GM12878 (cell line): ENCODE results near the gene C16orf95. TPM values are rescaled to one million over a fixed set of nuclear protein-coding genes. Genes with fewer than 3 reads are reported as not detected.

Experiments used
- ATAC-seq: fragments of 200-7000 bp; cut with Tn5 transposase; 3 replicates; pipeline ENCODE4 v1.9.1; 2020; ENCODE audit warnings: mild to moderate bottlenecking, moderate library complexity
- BruUV-seq: library from RNA; stranded (reverse); fragments of 400-500 nt; replicated peaks from 2 replicates; lab custom pipeline; 2021; lab: Mats Ljungman, UMichigan
- CTCF ChIA-PET: fragments of 300-600 bp; sonication (Branson Sonifier 250); formaldehyde crosslinking; extraction: SDS; loops from one replicate; lab custom pipeline; 2021; ENCODE audit warnings: inconsistent platforms; lab: Yijun Ruan, JAX
- POLR2A ChIA-PET: fragments of 350-600 bp; formaldehyde crosslinking; extraction: SDS; loops from one replicate; lab custom pipeline; 2021; ENCODE audit warnings: inconsistent platforms; lab: Charles Lee
- RAD21 ChIA-PET: fragments of 300-600 bp; sonication (Branson Sonifier 250); formaldehyde crosslinking; loops from one replicate; lab custom pipeline; 2023; ENCODE audit warnings: antibody characterized with exemption; ENCODE audit not compliant: unreplicated experiment; lab: Charles Lee
- SMC1A ChIA-PET: fragments of 300-600 bp; sonication (Branson Sonifier 250); formaldehyde crosslinking; loops from one replicate; lab custom pipeline; 2023; ENCODE audit not compliant: unreplicated experiment, uncharacterized antibody; lab: Charles Lee
- DNase-seq: peaks from one replicate; pipeline ENCODE4 v3.0.0-alpha.2; 2011; ENCODE audit warnings: low read depth, low spot score
- FAIRE-seq: peaks from 3 replicates; lab custom pipeline; 2011; peaks lifted over from hg19 to GRCh38; lab: Jason Lieb, UNC
- H2AFZ ChIP-seq: 2 replicates; pipeline ENCODE4 v1.6.0; 2011; ENCODE audit warnings: low read depth, low read length, control low read depth; ENCODE audit not compliant: control insufficient read depth
- H3K27ac ChIP-seq: 2 replicates; pipeline ENCODE4 v1.5.1; 2011; ENCODE audit warnings: control low read depth; ENCODE audit not compliant: control insufficient read depth, insufficient read depth
- H3K27me3 ChIP-seq, 2 experiments: replicated peaks in 1 of 2; 2 replicates each; pipeline versions ENCODE4 v1.6.0 to v1.6.1; 2011; ENCODE audit warnings: low read length in 1 of 2; ENCODE audit not compliant: control insufficient read depth in 2 of 2, insufficient read depth in 2 of 2
- H3K36me3 ChIP-seq, 2 experiments: 2 replicates each; pipeline ENCODE4 v1.5.1; 2011; ENCODE audit warnings: low read length in 1 of 2; ENCODE audit not compliant: control insufficient read depth in 2 of 2, insufficient read depth in 2 of 2
- H3K4me1 ChIP-seq: 2 replicates; pipeline ENCODE4 v1.6.1; 2011; ENCODE audit warnings: mild to moderate bottlenecking, low read length, moderate library complexity, mixed read lengths; ENCODE audit not compliant: control insufficient read depth, insufficient read depth
- H3K4me2 ChIP-seq: 2 replicates; pipeline ENCODE4 v1.6.0; 2011; ENCODE audit warnings: control low read depth; ENCODE audit not compliant: control insufficient read depth, insufficient read depth
- H3K4me3 ChIP-seq: fragments of 200-600 bp; sonication (generic); 2 replicates; pipeline ENCODE4 v1.5.1; 2016
- H3K79me2 ChIP-seq: 2 replicates; pipeline ENCODE4 v1.6.0; 2011; ENCODE audit warnings: low read length; ENCODE audit not compliant: control insufficient read depth, insufficient read depth
- H3K9ac ChIP-seq: 2 replicates; pipeline ENCODE4 v1.8.0; 2011; ENCODE audit warnings: low read length, control low read depth, mixed read lengths; ENCODE audit not compliant: control insufficient read depth, insufficient read depth
- H3K9me3 ChIP-seq: replicated peaks from 3 replicates; pipeline ENCODE4 v1.5.1; 2011; ENCODE audit warnings: mild to moderate bottlenecking, low read length; ENCODE audit not compliant: control insufficient read depth, insufficient read depth
- H4K20me1 ChIP-seq: 2 replicates; pipeline ENCODE4 v1.6.0; 2011; ENCODE audit not compliant: control insufficient read depth, insufficient read depth
- ATF2 ChIP-seq: IDR thresholded peaks from 2 replicates; pipeline ENCODE4 v1.6.1; 2012; ENCODE audit warnings: low read length, inconsistent platforms
- BCLAF1 ChIP-seq: fragments of 450-650 bp; IDR thresholded peaks from 2 replicates; pipeline ENCODE4 v1.6.1; 2017; ENCODE audit warnings: antibody characterized with exemption, mild to moderate bottlenecking, moderate library complexity
- CBX5 ChIP-seq: sonication (generic); IDR thresholded peaks from 2 replicates; pipeline ENCODE4 v1.6.1; 2016; ENCODE audit warnings: low read depth, moderate library complexity, mild to moderate bottlenecking, inconsistent platforms
- E2F4 ChIP-seq: IDR thresholded peaks from 2 replicates; pipeline ENCODE4 v1.6.1; 2012; ENCODE audit warnings: low read depth, low read length, improper control_type of control experiment
- EP300 ChIP-seq, 2 experiments: fragments of 150-350 bp in 1 of 2; IDR thresholded peaks; 2 replicates each; pipeline ENCODE4 v1.6.1; 2011 to 2012; ENCODE audit warnings: low read depth in 2 of 2, low read length in 2 of 2, borderline replicate concordance in 1 of 2, improper control_type of control experiment in 1 of 2, inconsistent platforms in 1 of 2; ENCODE audit not compliant: control insufficient read depth in 1 of 2
- GABPA ChIP-seq: IDR thresholded peaks from 2 replicates; pipeline ENCODE4 v1.6.1; 2014; ENCODE audit warnings: antibody characterized with exemption, low read depth, mild to moderate bottlenecking, inconsistent platforms
- JUND ChIP-seq: IDR thresholded peaks from 2 replicates; pipeline ENCODE4 v1.6.1; 2012; ENCODE audit warnings: low read depth, mild to moderate bottlenecking, low read length, improper control_type of control experiment, moderate library complexity
- MEF2B ChIP-seq: fragments of 450-650 bp; IDR thresholded peaks from 2 replicates; pipeline ENCODE4 v1.6.1; 2018; ENCODE audit warnings: mild to moderate bottlenecking, moderate library complexity; ENCODE audit not compliant: partially characterized antibody, poor library complexity, severe bottlenecking
- NR2C2 ChIP-seq: IDR thresholded peaks from 2 replicates; pipeline ENCODE4 v1.6.1; 2011; ENCODE audit warnings: borderline replicate concordance, low read depth; ENCODE audit not compliant: control insufficient read depth, insufficient read length
- SMC3 ChIP-seq: IDR thresholded peaks from 2 replicates; pipeline ENCODE4 v1.6.1; 2011; ENCODE audit warnings: low read length, improper control_type of control experiment, borderline replicate concordance
- STAT1 ChIP-seq: fragments of 450-650 bp; conservative IDR thresholded peaks from 2 replicates; pipeline ENCODE4 v1.6.1; 2014; ENCODE audit warnings: antibody characterized with exemption, mild to moderate bottlenecking
- SUPT20H ChIP-seq: IDR thresholded peaks from 2 replicates; pipeline ENCODE4 v1.6.1; 2011; ENCODE audit warnings: low read depth, mild to moderate bottlenecking, low read length, moderate library complexity, borderline replicate concordance; ENCODE audit not compliant: control insufficient read depth
- TAF1 ChIP-seq: IDR thresholded peaks from 2 replicates; pipeline ENCODE4 v1.6.1; 2011; ENCODE audit warnings: mild to moderate bottlenecking, low read depth, low read length, borderline replicate concordance
- USF1 ChIP-seq: IDR thresholded peaks from 2 replicates; pipeline ENCODE4 v1.6.1; 2011; ENCODE audit warnings: borderline replicate concordance, low read depth, mild to moderate bottlenecking, moderate library complexity, mixed read lengths, low read length; ENCODE audit not compliant: insufficient read depth; ENCODE audit errors: extremely low read length
- ZNF207 ChIP-seq: fragments of 450-650 bp; IDR thresholded peaks from 2 replicates; pipeline ENCODE4 v1.6.1; 2014; ENCODE audit warnings: antibody characterized with exemption, mild to moderate bottlenecking, borderline replicate concordance
- ZNF384 ChIP-seq: IDR thresholded peaks from 2 replicates; pipeline ENCODE4 v1.6.1; 2012; ENCODE audit warnings: low read depth, mild to moderate bottlenecking, low read length, improper control_type of control experiment, borderline replicate concordance
- ZNF622 ChIP-seq: fragments of 450-650 bp; IDR thresholded peaks from 2 replicates; pipeline ENCODE4 v1.6.1; 2017; ENCODE audit warnings: mild to moderate bottlenecking, inconsistent platforms
- ZSCAN29 ChIP-seq: fragments of 450-650 bp; IDR thresholded peaks from 2 replicates; pipeline ENCODE4 v1.6.1; 2017; ENCODE audit warnings: mild to moderate bottlenecking, moderate library complexity
- WGBS: methylation state at CpG from one replicate; pipeline ENCODE4 v1.1.6; 2016; ENCODE audit warnings: low lambda C conversion rate; ENCODE audit not compliant: insufficient replicate concordance, insufficient coverage; ENCODE audit errors: missing lambda C conversion rate; 5-methylcytosine and 5-hydroxymethylcytosine counted together
- in situ Hi-C: fragments of 300-500 bp; cut with MboI; formaldehyde crosslinking; loops from 9 replicates; pipeline ENCODE4 v1.14.3; 2018; ENCODE audit warnings: mixed read lengths
- intact Hi-C: fragments of 100-400 bp; cut with micrococcal nuclease; formaldehyde crosslinking; loops from one replicate; pipeline ENCODE4 v1.14.2; 2022; ENCODE audit not compliant: unreplicated experiment
- polyA plus RNA-seq, 11 experiments: library from polyadenylated mRNA; depleted of rRNA in 4 of 11; unstranded in 6 of 11; stranded (reverse) in 5 of 11; fragments of >200 nt; fragmentation: Nextera tagmentation in 4 of 11; fragmentation: Illumina TruSeq in 1 of 11; extraction: Ambion mirVana in 4 of 11; extraction: Trizol in 1 of 11; gene quantifications; 1 replicate in 1 of 11; 2 replicates in 10 of 11; pipeline versions ENCODE4 v1.2.1 to v1.2.3, GENCODE V29; 2011 to 2016; ENCODE audit warnings: inconsistent platforms in 2 of 11, missing spikeins in 2 of 11, low read depth in 1 of 11
- total RNA-seq, 4 experiments: library from RNA; depleted of rRNA in 3 of 4; stranded (reverse); fragments of >200 nt in 3 of 4; fragmentation: Illumina TruSeq in 1 of 4; extraction: Trizol in 1 of 4; gene quantifications; 2 replicates each; pipeline versions ENCODE4 v1.2.1 to v1.2.3, GENCODE V29; 2013 to 2021

The C16orf95 gene
- total and polyA plus RNA-seq, 10 of the 15 experiments (the other 5 are each of a cell fraction or from before 2014, with no cell fraction given): 0.90 to 22.7 (median 6.0) TPM

- Histone ChIP-seq H2AFZ (no peak overlapping the region), H3K9me3 (no peaks in the 10 kb centered on the region), H3K9ac (no peak overlapping the region), H3K4me1 (no peaks in the 10 kb centered on the region), H3K27ac (no peak overlapping the region), H3K27me3 (no peaks in the 10 kb centered on the region), H3K4me2 (no peak overlapping the region), H3K4me3 (no peak overlapping the region), H4K20me1 (no peaks in the 10 kb centered on the region), H3K36me3 (no peaks in the 10 kb centered on the region), H3K79me2 (no peaks in the 10 kb centered on the region)
- no peak for ATAC-seq
- FAIRE-seq: no peak
- 84% methylated on average over 4 of the region's 4 CpGs for WGBS
- ChIA-PET CTCF (interaction anchor here (1.5 kb wide), 1 partner anchor 90 kb away, joined by 3 read pairs; no protein-coding TSS in a partner anchor), POLR2A (no interaction called here), RAD21 (no interaction called here), SMC1A (no interaction called here)
- BruUV-seq: no TSS peak
- DNase-seq: no peak
- intact Hi-C loops: no loop called here
- in situ Hi-C loops: no loop called here
- no peak for TF ChIP-seq TAF1
- no peak for TF ChIP-seq ATF2
- TF ChIP-seq ZNF384: no peak
- TF ChIP-seq SMC3: no peak
- TF ChIP-seq E2F4: no peak
- TF ChIP-seq SUPT20H: no peak
- no peak for TF ChIP-seq ZNF207
- TF ChIP-seq JUND: no peak
- no peak for TF ChIP-seq BCLAF1
- TF ChIP-seq STAT1: no peak
- no peak for TF ChIP-seq CBX5
- no peak for TF ChIP-seq ZSCAN29
- no peak for TF ChIP-seq MEF2B
- no peak for TF ChIP-seq NR2C2
- TF ChIP-seq GABPA: no peak
- TF ChIP-seq ZNF622: no peak
- TF ChIP-seq EP300 (IDR thresholded peaks at IDR 0.05; ENCODE audit: borderline replicate concordance in 1 of 2, control insufficient read depth in 1 of 2, low read depth in 2 of 2, low read length in 2 of 2): no peak
- no peak for TF ChIP-seq USF1
Measured at GRCh38 chr16:87303962-87304521, 13.2 kb downstream of the C16orf95 start.
